Aorta (tissue), 5 donors: Measurements from ENCODE around the gene ZFAND3. TPM values are rescaled to one million over a fixed set of nuclear protein-coding genes. Genes with fewer than 3 reads are reported as not detected.
A peak's percentile ranks its signal among the peaks of the same experiment; 100 is the strongest.

ENCODE experiments used
- ATAC-seq: fragments of 200-7000 bp; cut with Tn5 transposase; one replicate; pipeline ENCODE4 v1.9.1; 2022; ENCODE audit warnings: moderate library complexity; ENCODE audit not compliant: low FRiP score
- DNase-seq, 2 donors: peaks; one replicate each; pipeline ENCODE4 v3.0.0-alpha.2; 2020
- H3K27ac ChIP-seq, 2 donors: one replicate each; pipeline ENCODE4 v1.5.1; 2013; ENCODE audit warnings: low read length in 2 of 2, mild to moderate bottlenecking in 2 of 2, moderate library complexity in 2 of 2, control low read depth in 1 of 2, inconsistent platforms in 1 of 2, low read depth in 1 of 2
- H3K27me3 ChIP-seq, 2 donors: one replicate each; pipeline ENCODE4 v1.6.1; 2013; ENCODE audit warnings: control low read depth in 1 of 2, low read length in 1 of 2, mild to moderate bottlenecking in 1 of 2, moderate library complexity in 1 of 2; ENCODE audit not compliant: insufficient read depth in 2 of 2, control insufficient read depth in 1 of 2
- H3K36me3 ChIP-seq, 2 donors: one replicate each; pipeline ENCODE4 v1.6.1; 2013; ENCODE audit warnings: control low read depth in 1 of 2, low read length in 1 of 2, mild to moderate bottlenecking in 1 of 2; ENCODE audit not compliant: insufficient read depth in 2 of 2, control insufficient read depth in 1 of 2
- H3K4me1 ChIP-seq, 2 donors: one replicate each; pipeline ENCODE4 v1.6.1; 2013; ENCODE audit warnings: low read length in 2 of 2, control low read depth in 1 of 2, mild to moderate bottlenecking in 1 of 2, moderate library complexity in 1 of 2; ENCODE audit not compliant: insufficient read depth in 2 of 2, control insufficient read depth in 1 of 2
- H3K4me3 ChIP-seq, 2 donors: one replicate each; pipeline ENCODE4 v1.5.1; 2013; ENCODE audit warnings: low read length in 2 of 2, control low read depth in 1 of 2, mild to moderate bottlenecking in 1 of 2
- H3K9me3 ChIP-seq: one replicate; pipeline ENCODE4 v1.6.1; 2013; ENCODE audit warnings: mild to moderate bottlenecking, low read length; ENCODE audit not compliant: control insufficient read depth
- WGBS, 2 donors: extraction: QIAGEN DNeasy Blood & Tissue Kit; methylation state at CpG; one replicate each; pipeline ENCODE4 v1.1.7; 2013; 5-methylcytosine and 5-hydroxymethylcytosine counted together
- intact Hi-C, 2 donors: fragments of 100-400 bp; cut with DNase I; formaldehyde crosslinking; loops; one replicate each; pipeline versions ENCODE4 v1.14.2 to v1.15.0; 2022
- polyA plus RNA-seq, 2 donors: library from polyadenylated mRNA; stranded (reverse); fragments of 200-250 nt; gene quantifications; one replicate each; pipeline ENCODE4 v1.2.3, GENCODE V29; 2013
- total RNA-seq, 2 donors: library from RNA; stranded (reverse); fragmentation: NEBNext Ultra II Directional; extraction: Animal tissue kit (Norgen Biotek cat#: 25700); gene quantifications; one replicate each; pipeline ENCODE4 v1.2.1, GENCODE V29; 2021
- donor health status: healthy with polysubstance abuse.
- donor health status: Bipolar disorder and iron deficiency.
- donor health status: DM: no; HTN: no; CAD: no.
- donor health status: DM: no; HTN: no; CAD: no.
- donor health status: DM: yes; HTN: yes; CAD: no.

Gene ZFAND3
- total and polyA plus RNA-seq, 4 donors, result 29.6 to 86.0 (median 65.1) TPM

GRCh38 chr6:38187325-38187724, 367.8 kb downstream of the ZFAND3 start:
- no peak overlapping the region for H3K27ac ChIP-seq
- ATAC-seq (no peak), DNase-seq (no peak)
- intact Hi-C loops, result no loop called here
- H3K9me3 ChIP-seq, result no peaks in the 10 kb centered on the region
- H3K4me3 ChIP-seq, result no peak overlapping the region
- H3K27me3 ChIP-seq, result no peaks in the 10 kb centered on the region
- WGBS, 2 donors, result 74 to 75% methylated on average over 8 of the region's 8 CpGs
- no peaks in the 10 kb centered on the region for H3K4me1 ChIP-seq
- H3K36me3 ChIP-seq, result no peaks in the 10 kb centered on the region

- ATAC-seq, result no peak
- intact Hi-C loops, result no loop called here
- Histone ChIP-seq H3K4me3 (no peak overlapping the region), H3K4me1 (no peaks in the 10 kb centered on the region), H3K27me3 (no peaks in the 10 kb centered on the region), H3K36me3 (no peaks in the 10 kb centered on the region), H3K9me3 (no peaks in the 10 kb centered on the region), H3K27ac (no peak overlapping the region)
- DNase-seq, result peak in 1 of 2 donors; percentile 39
- 92 to 93% methylated on average over 20 of the region's 20 CpGs for WGBS, 2 donors
These were observed 368.5 kb downstream of the ZFAND3 start for GRCh38 chr6:38187811-38188590.

- Histone ChIP-seq H3K9me3 (no peaks in the 10 kb centered on the region), H3K27ac (no peak overlapping the region), H3K36me3 (no peaks in the 10 kb centered on the region), H3K4me3 (no peak overlapping the region), H3K27me3 (no peaks in the 10 kb centered on the region), H3K4me1 (no peaks in the 10 kb centered on the region)
- no peak for ATAC-seq
- WGBS, 2 donors, result 95 to 96% methylated on average over 14 of the region's 14 CpGs
- DNase-seq, result peak in 1 of 2 donors; percentile 32
- intact Hi-C loops, result no loop called here
These were observed 369.3 kb downstream of the ZFAND3 start for GRCh38 chr6:38188677-38189335.

- no peaks in the 10 kb centered on the region for H3K27me3 ChIP-seq
- H3K36me3 ChIP-seq, result no peaks in the 10 kb centered on the region
- intact Hi-C loops, result no loop called here
- DNase-seq (peak in 1 of 2 donors; percentile 54), ATAC-seq (no peak)
- no peaks in the 10 kb centered on the region for H3K4me1 ChIP-seq
- H3K27ac ChIP-seq, result no peak overlapping the region
- WGBS, 2 donors, result 90 to 91% methylated on average over 9 of the region's 9 CpGs
- H3K9me3 ChIP-seq, result no peaks in the 10 kb centered on the region
- H3K4me3 ChIP-seq, result no peak overlapping the region
These were observed 371.9 kb downstream of the ZFAND3 start for GRCh38 chr6:38191418-38191817.

- H3K4me1 ChIP-seq, result no peaks in the 10 kb centered on the region
- intact Hi-C loops, result no loop called here
- WGBS, 2 donors, result 76 to 78% methylated on average over 9 of the region's 9 CpGs
- no peak overlapping the region for H3K27ac ChIP-seq
- ATAC-seq (no peak), DNase-seq (peak in 1 of 2 donors; percentile 55)
- H3K9me3 ChIP-seq, result no peaks in the 10 kb centered on the region
- H3K4me3 ChIP-seq, result no peak overlapping the region
- H3K36me3 ChIP-seq, result no peaks in the 10 kb centered on the region
- no peaks in the 10 kb centered on the region for H3K27me3 ChIP-seq
These were observed 372.5 kb downstream of the ZFAND3 start for GRCh38 chr6:38192011-38192410.

GRCh38 chr6:38192487-38192886, 373.0 kb downstream of the ZFAND3 start:
- ATAC-seq (no peak), DNase-seq (no peak)
- WGBS, 2 donors, result 65 to 70% methylated on average over 5 of the region's 5 CpGs
- intact Hi-C loops, result no loop called here
- Histone ChIP-seq H3K4me1 (no peaks in the 10 kb centered on the region), H3K4me3 (no peak overlapping the region), H3K27me3 (no peaks in the 10 kb centered on the region), H3K36me3 (no peaks in the 10 kb centered on the region), H3K27ac (no peak overlapping the region), H3K9me3 (no peaks in the 10 kb centered on the region)

GRCh38 chr6:38193051-38193450, 373.5 kb downstream of the ZFAND3 start:
- DNase-seq, result no peak
- no peak overlapping the region for H3K4me3 ChIP-seq
- intact Hi-C loops, result no loop called here

GRCh38 chr6:38193481-38194281, 374.2 kb downstream of the ZFAND3 start:
- no peak for ATAC-seq
- intact Hi-C loops, result no loop called here
- WGBS, 2 donors, result 82 to 88% methylated on average over 9 of the region's 9 CpGs
- H3K27me3 ChIP-seq, result no peaks in the 10 kb centered on the region
- H3K36me3 ChIP-seq, result no peaks in the 10 kb centered on the region
- H3K4me3 ChIP-seq, result no peak overlapping the region
- H3K9me3 ChIP-seq, result no peaks in the 10 kb centered on the region
- no peaks in the 10 kb centered on the region for H3K4me1 ChIP-seq
- no peak overlapping the region for H3K27ac ChIP-seq
- DNase-seq, result no peak

More at GRCh38 chr6:38193051-38193450, 373.5 kb downstream of the ZFAND3 start:
- ATAC-seq, result no peak
- H3K36me3 ChIP-seq, result no peaks in the 10 kb centered on the region
- no peaks in the 10 kb centered on the region for H3K27me3 ChIP-seq
- no peak overlapping the region for H3K27ac ChIP-seq
- no peaks in the 10 kb centered on the region for H3K4me1 ChIP-seq
- WGBS, 2 donors, result 82 to 90% methylated on average over 7 of the region's 7 CpGs
- no peaks in the 10 kb centered on the region for H3K9me3 ChIP-seq
